ENCODE data around the gene SCG2.
"Not testable (repeated sequence)": the region's sequence is repeated elsewhere in the genome, so short reads cannot be mapped to it uniquely, and the experiment has no call there.

SCG2 gene

DNA sequence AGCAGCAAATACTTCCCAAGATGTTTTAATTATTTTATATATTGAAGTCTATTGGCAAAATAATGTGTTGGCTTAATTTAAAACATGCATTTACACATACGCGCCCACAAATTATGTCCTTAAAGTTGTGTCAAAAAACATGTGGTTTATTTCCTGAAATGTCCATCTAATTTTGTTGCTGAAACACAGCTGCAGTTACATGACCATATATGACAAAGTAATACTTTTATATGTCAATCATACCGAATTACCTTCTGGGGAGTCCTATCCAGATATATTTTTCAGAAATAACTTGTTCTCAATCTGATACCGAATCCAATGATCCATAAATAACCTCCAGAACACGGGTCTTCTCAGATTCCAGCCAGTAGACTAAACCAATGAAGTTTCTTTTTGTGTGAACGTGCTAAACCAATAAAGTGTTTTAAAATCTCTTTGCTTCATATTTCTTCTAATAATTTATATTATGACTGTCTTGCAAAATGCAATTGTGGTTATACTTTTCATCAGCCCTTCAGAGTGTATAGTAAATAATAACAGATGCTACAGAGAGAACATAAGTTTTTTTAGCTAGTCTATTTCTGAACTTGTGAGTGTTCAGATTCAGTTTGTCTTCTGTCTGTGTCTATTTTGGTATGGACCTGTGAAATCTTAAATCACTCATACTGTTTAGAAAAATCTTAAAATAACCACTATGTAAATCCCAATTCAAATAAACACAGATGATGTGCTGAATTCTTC lies 2.4 kb downstream of the SCG2 start:
- H3K4me3 ChIP-seq (ENCODE audit: low read depth, low read length) = no peak overlapping the region
- no peak for TF ChIP-seq CTCF (IDR thresholded peaks at IDR 0.05; ENCODE audit: borderline replicate concordance, insufficient read depth, low read depth, low read length)

DNA sequence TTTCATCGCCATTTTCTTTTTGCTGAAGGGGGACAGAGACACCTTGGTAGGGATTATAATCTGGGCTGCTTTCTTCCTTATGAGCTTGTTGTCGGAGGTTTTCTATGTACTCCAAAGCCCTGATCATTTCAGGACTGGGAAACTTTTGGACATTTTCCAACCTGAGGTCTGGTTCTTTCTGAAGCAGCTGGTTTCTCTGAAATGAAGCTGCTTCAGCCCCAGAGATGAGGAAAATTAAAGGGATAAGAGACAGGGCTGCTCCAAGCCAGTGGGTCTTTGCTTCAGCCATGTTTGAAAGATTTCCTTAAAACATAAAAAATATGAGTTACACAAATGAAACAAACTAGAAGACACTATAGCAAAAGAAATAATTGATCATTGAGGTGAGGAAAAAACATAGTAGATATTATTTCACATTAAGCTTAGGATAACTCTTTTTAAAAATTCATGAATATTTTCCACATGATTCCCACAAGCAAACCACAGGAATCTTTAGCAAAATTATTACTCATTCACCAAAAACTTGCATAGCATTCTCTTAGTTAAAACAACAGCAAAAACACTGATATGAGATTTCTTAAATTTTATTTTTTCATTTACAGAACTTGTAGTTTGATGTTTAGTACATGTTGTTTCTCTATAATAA lies 3.0 kb downstream of the SCG2 start:
- no peak for TF ChIP-seq CTCF (IDR thresholded peaks at IDR 0.05; ENCODE audit: borderline replicate concordance, insufficient read depth, low read depth, low read length)

GRCh38 chr2:223597076-223597475 lies 5.1 kb downstream of the SCG2 start:
- TF ChIP-seq CTCF (IDR thresholded peaks at IDR 0.05; ENCODE audit: borderline replicate concordance, insufficient read depth, low read depth, low read length) = no peak
- H3K4me3 ChIP-seq (ENCODE audit: low read depth, low read length) = no peak overlapping the region

More for the DNA sequence above, 3.0 kb downstream of the SCG2 start:
- no peak overlapping the region for H3K4me3 ChIP-seq (ENCODE audit: low read depth, low read length)

DNA sequence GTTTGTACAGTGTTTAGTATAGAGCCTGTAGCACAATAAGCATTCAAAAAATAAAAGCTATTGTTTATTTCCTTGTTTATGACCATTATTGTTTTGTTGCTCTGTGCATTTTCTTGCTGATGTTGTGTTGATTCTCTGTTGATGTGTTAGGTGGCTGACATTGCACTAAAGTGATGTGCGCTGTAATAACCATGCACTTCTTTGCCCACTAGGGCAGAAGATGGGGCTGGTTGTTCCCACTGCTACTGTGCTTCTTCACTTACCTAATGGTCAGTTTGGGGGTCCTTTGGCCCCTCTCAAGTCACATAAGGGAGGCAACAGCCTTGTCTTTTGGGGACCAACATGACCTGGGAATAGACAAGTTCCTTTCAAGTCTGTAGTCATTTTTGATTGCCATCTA lies 6.0 kb downstream of the SCG2 start:
- no peak for TF ChIP-seq CTCF (IDR thresholded peaks at IDR 0.05; ENCODE audit: borderline replicate concordance, insufficient read depth, low read depth, low read length)

DNA sequence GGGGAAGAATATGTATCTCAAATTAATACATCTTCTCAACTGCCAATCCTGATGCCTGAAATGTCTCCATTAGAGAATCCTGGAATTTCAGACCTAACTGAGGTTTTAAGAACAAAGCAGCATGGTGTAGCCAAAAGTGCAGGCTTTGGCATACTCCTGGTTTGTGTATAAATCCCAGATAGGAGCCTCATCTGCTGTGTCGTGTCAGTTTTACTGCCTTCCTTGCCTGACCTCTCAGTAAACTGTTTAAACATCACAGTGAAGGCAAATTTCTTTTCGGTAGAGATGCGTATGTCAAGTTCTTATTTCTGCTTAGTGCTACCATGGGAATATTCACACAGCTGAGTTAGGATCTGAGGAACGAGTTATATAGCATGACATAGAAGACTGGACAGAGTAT lies 7.3 kb downstream of the SCG2 start:
- no peak overlapping the region for H3K4me3 ChIP-seq (ENCODE audit: low read depth, low read length)
- TF ChIP-seq CTCF (IDR thresholded peaks at IDR 0.05; ENCODE audit: borderline replicate concordance, insufficient read depth, low read depth, low read length) = no peak

More for the DNA sequence above, 6.0 kb downstream of the SCG2 start:
- H3K4me3 ChIP-seq (ENCODE audit: low read depth, low read length) = no peak overlapping the region

- TF ChIP-seq CTCF (IDR thresholded peaks at IDR 0.05; ENCODE audit: borderline replicate concordance, insufficient read depth, low read depth, low read length) = no peak
- no peak overlapping the region for H3K4me3 ChIP-seq (ENCODE audit: low read depth, low read length)
These were observed 7.9 kb downstream of the SCG2 start for GRCh38 chr2:223594259-223594658.

GRCh38 chr2:223592689-223593088 lies 9.5 kb downstream of the SCG2 start:
- H3K4me3 ChIP-seq (ENCODE audit: low read depth, low read length) = not testable (repeated sequence)

Measured in GM12875 (cell line).